GM19455 (cell line): ENCODE measurements around the gene SYNGR1.
"Not testable (repeated sequence)": the region's sequence is repeated elsewhere in the genome, so short reads cannot be mapped to it uniquely, and the experiment has no call there.

ENCODE experiments used
- ATAC-seq: cut with Tn5 transposase; IDR thresholded peaks from one replicate; pipeline ENCODE4 v1.9.1; 2021; ENCODE audit not compliant: unreplicated experiment

Gene SYNGR1

DNA sequence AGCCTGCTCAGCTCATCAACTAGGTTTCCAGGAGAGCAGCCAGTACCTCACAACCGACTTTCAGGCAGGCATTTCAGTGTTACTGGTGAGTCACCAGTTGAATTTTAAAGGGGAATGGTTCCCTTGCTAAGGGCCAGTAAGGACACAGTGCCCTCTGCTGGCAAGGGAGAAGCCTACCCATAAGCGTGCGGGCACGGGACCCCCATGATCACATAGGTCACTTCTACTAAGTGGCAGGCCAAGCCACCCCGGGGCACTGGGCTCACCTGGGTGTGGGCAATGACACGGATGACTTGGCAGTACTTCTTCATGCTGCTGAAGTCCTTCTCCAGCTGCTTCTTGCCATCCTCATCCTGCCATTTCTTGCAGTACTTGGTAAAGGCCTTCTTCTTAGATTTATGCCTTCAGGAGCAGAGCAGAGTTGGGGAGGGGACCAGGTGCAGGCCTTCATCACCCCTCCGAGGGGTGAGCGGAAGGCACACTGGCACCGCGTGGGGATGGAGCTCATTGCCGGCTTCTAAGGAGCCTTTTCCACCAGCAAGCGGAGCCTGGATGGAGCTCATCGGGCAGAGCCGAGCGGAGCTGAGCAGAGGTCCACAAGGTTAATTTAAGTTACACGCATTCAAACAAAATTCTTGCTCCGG, 33.2 kb upstream of the SYNGR1 start:
- ATAC-seq: no peak

DNA sequence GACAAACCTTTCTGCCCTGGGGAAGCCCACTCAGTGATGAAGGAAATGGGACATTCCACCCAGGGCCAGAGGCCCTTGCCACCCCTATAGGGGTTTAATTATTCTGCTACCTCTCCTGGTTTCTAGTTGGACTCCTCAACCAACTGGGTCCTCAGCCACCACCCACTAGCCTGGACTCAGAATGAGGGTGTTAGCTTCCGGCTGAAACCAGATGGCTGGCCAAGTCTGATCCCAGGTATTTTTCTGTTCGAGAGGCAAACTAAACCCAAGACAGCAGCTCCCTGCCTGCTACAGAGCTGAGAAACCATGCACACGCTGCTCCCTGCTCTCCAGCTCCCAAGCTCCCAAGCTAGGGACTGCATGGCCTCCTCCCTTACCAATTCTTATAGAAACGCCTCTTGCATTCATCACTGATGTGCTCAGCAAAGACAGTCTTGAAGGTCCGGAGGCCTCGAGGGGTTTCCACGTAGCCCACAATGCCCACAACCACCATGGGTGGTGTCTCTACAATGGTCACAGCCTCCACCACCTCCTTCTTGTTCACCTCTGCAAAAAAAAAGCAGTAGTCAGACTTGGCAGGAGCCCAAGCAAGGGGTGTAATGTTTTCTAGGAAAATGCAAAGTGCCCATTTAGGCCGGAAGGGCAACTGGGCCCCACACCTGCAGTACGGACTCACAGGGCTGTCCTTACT, 32.6 kb upstream of the SYNGR1 start:
- ATAC-seq: no peak

DNA sequence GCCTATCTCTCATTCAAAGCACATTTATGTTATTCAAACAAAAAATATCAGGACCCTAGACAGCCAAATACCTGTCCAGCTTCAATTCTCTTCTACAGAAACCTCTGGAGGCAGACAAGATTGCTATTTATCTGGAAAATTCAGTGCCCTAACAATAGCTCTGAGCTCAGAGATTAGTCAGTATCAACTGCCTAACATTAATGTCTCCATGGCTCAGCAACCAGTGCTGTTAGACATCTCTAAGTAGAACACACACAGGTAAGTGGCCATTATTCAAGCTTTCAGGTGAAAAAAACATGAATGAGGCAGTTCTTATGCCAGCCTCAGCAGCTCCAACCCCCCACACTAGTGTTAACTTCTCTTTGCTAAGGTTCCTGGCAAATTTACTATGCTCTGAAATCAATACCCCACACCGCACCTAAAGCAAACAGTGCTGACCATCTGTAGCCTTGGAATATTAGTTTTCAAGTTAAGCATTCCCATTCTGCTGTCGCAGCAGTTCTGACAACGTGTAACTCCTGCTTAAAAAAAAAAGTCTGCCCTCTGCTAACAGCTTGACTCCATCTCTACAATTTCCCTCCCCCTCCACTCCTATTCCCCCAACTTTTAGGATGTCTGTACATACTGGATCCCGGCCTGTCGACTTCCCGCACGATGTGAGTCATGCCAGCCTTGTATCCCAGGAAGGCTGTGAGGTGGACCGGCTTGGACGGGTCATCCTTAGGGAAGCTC, 31.9 kb upstream of the SYNGR1 start:
- no peak for ATAC-seq

DNA sequence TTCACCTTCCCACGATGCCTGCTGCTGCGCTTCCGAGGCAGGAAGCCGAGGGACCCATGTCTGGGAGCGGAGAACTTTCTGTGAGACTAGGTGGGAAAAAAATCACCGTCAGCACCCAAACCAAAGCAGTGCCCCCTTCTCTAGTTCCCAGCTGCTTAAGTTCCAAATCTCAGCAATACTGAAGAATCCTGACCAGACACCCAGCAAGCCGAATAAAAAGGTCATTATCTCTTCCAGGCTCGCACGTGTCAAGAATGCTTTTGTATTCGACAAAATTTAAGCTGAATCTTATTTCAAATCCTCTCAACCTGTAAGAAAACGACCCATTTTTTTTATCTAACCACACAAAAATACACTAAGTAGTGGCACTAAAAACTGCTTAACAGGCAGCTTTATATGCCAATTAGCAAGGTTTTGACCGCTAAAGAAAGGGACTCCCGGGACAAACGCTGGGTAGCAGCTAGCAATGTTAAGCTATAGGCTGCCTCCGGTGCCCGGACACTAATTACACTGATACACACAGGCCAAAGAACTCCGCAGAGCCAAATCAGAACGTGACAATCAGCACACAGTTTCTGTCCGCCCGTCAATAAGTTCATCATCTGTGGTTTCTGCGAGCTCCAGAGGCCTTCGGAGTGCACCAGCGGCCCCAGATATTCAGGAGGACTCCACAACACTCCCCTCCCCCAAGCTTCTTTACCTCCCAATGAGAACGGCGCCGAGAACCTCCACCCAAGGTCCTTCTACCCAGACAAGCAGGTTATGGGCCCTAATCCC, 31.1 kb upstream of the SYNGR1 start:
- ATAC-seq: peak; percentile 12

DNA sequence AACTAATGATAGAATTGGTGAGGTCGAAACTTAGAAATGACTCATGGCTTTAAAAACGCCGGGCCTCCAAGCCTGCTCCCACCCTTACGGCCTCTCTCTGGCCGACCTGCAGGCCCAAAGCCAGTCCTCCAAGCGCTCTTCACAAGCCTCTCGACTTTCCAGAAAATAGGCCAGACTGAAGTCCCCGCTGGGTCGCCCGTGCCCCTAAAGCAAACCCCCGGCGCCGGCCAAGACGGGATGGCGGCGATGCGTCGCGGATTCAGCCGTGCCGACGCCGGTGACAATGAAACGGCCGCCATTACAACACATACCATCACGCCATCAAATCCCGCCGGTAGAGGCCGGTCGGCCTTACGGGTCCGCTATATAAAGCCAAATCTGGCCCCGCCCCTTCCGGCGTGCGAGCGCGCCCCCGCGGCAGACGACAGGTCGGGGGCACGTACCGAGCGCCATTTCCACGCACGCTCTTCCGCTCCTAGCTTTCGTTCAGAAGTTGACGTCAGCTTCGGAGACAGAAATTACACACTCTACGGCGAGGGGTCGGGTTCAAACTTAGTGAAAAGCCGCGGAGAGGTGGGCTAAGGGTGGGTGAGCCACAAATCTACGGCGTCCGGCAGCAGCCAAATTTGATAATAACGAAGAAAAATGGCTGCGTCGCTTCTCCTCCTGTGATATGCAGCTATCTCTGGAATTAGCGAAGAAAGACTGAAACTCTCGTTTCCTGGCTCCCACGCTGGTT, 30.3 kb upstream of the SYNGR1 start, which contains the start of gene RPL3:
RPL3 (minus strand) TSS at position 340 of the 739 bp plus-strand sequence; CDS start at position 314, 26 bp downstream.
- ATAC-seq: peak; percentile 71

DNA sequence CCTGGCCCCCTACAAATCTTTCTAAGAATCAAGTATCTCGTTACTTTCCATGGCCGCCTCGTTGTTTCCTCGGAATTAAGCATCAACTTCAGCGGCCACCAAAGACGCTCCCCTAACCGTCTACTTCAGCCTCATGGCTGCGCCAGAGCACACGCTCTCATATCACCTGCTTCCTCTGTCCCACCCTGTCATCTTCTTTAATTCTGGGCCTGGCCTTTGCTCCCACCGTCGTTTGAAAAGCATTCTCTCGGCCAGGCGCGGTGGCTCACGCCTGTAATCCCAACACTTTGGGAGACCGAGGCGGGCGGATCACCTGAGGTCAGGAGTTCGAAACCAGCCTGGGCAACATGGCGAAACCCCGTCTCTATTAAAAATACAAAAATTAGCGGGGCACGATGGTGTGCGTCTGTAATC, 29.2 kb upstream of the SYNGR1 start:
- ATAC-seq: not testable (repeated sequence)

GRCh38 chr22:39325392-39325932, 24.3 kb upstream of the SYNGR1 start:
- no peak for ATAC-seq

DNA sequence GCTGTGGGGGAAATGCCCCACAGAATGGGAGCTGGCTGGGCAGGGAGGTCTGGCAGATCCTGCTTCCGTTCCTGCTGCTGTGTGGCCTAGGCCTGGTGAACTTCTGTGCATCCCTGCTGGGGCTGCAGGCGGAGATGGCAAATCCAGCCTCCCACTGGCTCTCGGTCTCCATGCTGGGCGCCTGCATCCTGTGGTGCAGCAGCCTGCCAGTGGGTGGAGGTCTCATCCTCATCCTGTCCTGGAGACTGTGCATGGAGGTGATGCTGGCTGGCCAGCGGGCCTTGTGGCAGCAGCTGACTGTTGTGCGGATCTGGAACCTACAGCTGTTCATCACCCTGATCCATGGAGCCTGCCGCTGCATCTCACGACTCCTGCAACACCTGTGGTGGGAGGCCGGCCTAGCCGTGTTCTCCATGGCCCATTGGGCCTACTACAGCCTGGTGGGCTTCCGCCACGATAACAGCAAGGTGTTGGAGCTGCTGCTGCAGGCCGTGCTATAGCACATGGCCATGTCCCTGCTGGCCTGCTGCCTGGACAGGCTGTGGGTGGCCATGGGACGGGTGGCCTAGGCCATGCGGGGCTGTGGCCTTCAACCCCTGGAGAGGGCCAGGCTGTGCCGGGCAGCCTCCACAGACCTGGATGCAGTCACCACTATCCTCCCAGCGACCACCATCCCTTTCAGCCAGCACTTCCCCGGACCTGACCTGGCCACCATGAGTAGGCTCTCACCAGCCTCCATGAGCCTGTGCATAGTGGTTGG, 21.6 kb upstream of the SYNGR1 start:
- ATAC-seq: no peak

GRCh38 chr22:39330553-39330952, 19.2 kb upstream of the SYNGR1 start:
- ATAC-seq: not testable (repeated sequence)

GRCh38 chr22:39332441-39333064, 17.2 kb upstream of the SYNGR1 start:
- no peak for ATAC-seq

DNA sequence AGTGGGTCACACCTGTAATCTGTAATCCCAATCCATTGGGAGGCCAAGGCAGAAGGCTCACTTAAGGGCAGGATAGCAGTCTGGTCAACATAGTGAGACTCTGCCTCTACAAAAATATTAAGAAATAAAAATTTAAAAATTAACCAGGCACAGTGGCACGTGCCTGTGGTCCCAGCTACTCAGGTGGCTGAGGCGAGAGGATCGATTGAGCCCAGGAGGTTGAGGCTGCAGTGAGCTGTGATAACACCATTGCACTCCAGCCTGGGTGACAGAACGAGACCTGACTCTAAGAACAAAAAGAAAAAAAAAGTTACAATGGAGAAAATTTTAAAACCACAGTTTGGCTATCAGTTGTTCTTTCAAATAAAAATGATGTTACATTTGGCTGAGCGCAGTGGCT, 13.4 kb upstream of the SYNGR1 start:
- ATAC-seq: no peak

DNA sequence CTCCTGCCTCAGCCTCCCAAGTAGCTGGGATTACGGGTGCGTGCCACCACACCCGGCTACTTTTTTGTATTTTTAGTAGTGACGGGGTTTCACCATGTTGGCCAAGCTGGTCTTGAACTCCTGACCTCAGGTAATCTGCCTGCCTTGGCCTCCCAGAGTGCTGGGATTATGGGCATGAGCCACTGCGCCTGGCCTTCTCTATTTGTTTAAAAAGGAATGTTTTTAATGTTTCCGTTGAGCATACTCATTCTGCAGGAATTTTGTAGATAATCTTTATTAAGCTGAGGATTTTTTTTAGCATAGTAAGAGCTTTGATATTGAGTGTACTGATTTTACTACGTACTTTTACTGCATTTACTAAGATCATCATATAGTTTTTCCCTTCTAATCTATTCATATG, 10.0 kb upstream of the SYNGR1 start:
- not testable (repeated sequence) for ATAC-seq

GRCh38 chr22:39341179-39341578, 8.6 kb upstream of the SYNGR1 start:
- no peak for ATAC-seq

DNA sequence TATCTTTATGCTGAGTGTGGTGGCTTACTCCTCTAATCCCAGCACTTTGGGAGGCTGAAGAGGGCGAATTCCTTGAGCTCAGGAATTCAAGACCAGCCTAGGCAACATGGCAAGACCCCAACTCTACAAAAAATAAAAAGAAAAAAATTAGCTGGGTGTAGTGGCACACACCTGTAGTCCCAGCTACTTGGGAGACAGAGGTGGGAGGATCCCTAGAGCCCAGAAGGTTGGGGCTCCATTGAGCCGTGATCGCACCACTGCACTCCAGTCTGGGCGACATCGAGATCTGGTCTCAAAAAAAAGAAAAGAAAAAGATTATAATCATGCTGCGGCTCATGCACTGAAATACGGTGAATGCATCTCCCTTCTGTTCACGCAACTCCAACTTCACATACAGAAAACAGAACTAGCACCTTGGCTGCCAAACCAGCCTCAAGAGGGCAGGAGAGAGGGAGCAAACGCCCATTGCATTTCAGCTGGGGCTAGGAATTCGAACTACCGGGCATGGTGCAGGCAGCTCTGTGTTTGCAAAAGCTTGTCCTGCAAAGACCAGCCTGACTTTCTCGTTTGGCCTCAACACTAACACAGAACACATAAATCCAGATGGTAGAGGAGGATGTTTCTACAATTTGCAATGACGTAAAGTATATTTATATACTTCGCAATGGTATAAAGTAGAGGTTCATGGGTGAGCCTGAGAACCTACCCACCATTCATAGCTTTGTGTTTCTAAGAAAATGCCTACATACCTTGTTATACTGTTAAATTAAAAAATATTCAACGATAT, 6.3 kb upstream of the SYNGR1 start:
- ATAC-seq: no peak

DNA sequence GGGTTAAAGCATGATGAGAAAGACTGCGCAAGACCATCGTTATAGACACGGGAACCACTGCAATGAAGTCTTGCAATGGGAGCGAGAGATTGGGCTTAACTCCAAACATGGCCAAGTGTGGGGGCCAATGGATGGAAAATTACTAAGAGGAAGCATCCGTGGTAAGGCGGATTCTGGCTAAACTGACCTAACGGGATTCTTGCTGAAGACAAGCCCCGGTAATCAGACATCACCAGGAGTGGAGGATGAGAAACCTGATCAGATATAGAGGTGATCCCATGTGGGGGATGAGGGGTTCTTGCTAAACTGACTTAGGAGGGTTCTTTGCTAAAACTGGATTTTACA, 5.8 kb upstream of the SYNGR1 start:
- ATAC-seq: no peak

DNA sequence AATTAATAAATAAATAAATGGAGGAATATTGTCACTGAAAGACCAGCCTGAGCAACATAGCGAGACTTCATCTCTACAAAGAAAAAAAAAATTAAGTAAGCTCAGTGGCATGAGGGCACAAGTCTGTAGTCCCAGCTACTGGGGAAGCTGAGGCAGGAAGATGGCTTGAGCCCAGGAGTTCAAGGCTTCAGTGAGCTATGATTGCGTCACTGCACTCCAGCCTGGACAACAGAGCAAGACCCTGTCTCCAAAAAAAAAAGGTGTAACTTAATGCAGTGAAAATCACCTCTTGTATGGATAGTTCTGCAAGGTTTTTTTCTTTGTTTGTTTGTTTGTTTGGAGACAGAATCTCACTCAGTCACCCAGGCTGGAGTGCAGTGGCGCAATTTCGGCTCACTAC, 4.6 kb upstream of the SYNGR1 start:
- no peak for ATAC-seq

- ATAC-seq: no peak
Measured at GRCh38 chr22:39348909-39349505, 784 bp upstream of the SYNGR1 start.

DNA sequence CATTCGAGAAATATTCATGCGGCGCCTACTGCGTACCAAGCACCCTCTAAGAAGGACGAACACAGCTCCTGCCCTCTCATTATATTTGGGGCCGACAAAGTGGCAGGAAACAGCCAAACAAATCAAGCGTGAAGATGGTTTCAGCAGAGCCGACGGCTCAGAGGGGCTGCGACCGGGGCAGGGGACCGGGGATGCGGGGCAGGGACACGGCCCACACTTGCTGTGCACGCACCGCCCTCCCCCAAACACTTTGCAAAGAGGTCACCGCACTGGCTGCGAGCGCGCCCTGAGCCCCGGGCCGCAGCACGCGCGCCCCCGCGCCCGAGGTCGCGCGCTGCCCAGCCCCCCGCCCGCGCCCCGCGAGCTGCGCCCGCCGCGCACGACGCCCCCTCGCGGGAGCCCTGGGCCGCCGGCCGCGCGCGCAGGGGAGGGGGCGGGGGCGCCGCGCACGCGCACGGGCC, 255 bp upstream of the SYNGR1 start:
- ATAC-seq: no peak
